CD4-positive, CD25-positive, alpha-beta regulatory T cell (primary cell): ENCODE results near the gene CYP2B6. TPM values are rescaled to one million over a fixed set of nuclear protein-coding genes. Genes with fewer than 3 reads are reported as not detected.
"Not testable (repeated sequence)": the region's sequence is repeated elsewhere in the genome, so short reads cannot be mapped to it uniquely, and the experiment has no call there.

ENCODE experiments used
- ATAC-seq, 2 donors: fragments of 150-1000 bp; cut with Tn5 transposase; one replicate each; pipeline ENCODE4 v1.10.0; 2021; ENCODE audit warnings: low read depth in 2 of 2, moderate number of reproducible peaks in 2 of 2, moderate library complexity in 1 of 2
- DNase-seq, 3 donors: peaks; one replicate each; pipeline versions ENCODE4 v3.0.0 to v3.0.0-alpha.2; 2012 to 2022; ENCODE audit warnings: mixed read lengths in 1 of 3
- H3K27ac ChIP-seq: one replicate; pipeline ENCODE4 v1.7.0; 2013; ENCODE audit warnings: mild to moderate bottlenecking, low read length; ENCODE audit not compliant: insufficient read depth, poor library complexity, severe bottlenecking
- H3K27me3 ChIP-seq: one replicate; pipeline ENCODE4 v1.7.0; 2013; ENCODE audit warnings: low read length; ENCODE audit not compliant: control insufficient read depth, insufficient read depth
- H3K36me3 ChIP-seq: one replicate; pipeline ENCODE4 v1.7.0; 2013; ENCODE audit warnings: mild to moderate bottlenecking, low read length, moderate library complexity; ENCODE audit not compliant: control insufficient read depth, insufficient read depth
- H3K4me1 ChIP-seq: 2 replicates; pipeline ENCODE4 v1.7.0; 2013; ENCODE audit warnings: mild to moderate bottlenecking, low read length; ENCODE audit not compliant: insufficient read depth, control insufficient read depth, poor library complexity, severe bottlenecking
- H3K4me3 ChIP-seq: one replicate; pipeline ENCODE4 v1.7.0; 2013; ENCODE audit warnings: low read depth, mild to moderate bottlenecking, low read length, moderate library complexity
- H3K9me3 ChIP-seq, 2 experiments: 1 replicate in 1 of 2; 2 replicates in 1 of 2; pipeline ENCODE4 v1.7.0; 2013; ENCODE audit warnings: low read length in 2 of 2, mild to moderate bottlenecking in 1 of 2, moderate library complexity in 1 of 2; ENCODE audit not compliant: control insufficient read depth in 2 of 2
- H3K27ac Mint-ChIP-seq, 3 donors: one replicate each; pipeline ENCODE4 v1.8.0; 2020 to 2022; ENCODE audit warnings: mild to moderate bottlenecking in 3 of 3, mixed read lengths in 3 of 3, moderate library complexity in 2 of 3
- H3K27me3 Mint-ChIP-seq: one replicate; pipeline ENCODE4 v1.8.0; 2022; ENCODE audit warnings: mild to moderate bottlenecking, mixed read lengths
- H3K36me3 Mint-ChIP-seq: one replicate; pipeline ENCODE4 v1.8.0; 2020; ENCODE audit warnings: mixed read lengths
- H3K4me1 Mint-ChIP-seq, 4 donors: one replicate each; pipeline ENCODE4 v1.8.0; 2020 to 2022; ENCODE audit warnings: mixed read lengths in 4 of 4, mild to moderate bottlenecking in 1 of 4
- H3K4me3 Mint-ChIP-seq, 4 donors: one replicate each; pipeline ENCODE4 v1.8.0; 2020 to 2022; ENCODE audit warnings: mild to moderate bottlenecking in 4 of 4, mixed read lengths in 4 of 4, moderate library complexity in 3 of 4
- H3K9me3 Mint-ChIP-seq, 7 donors: one replicate each; pipeline ENCODE4 v1.8.0; 2020 to 2022; ENCODE audit warnings: mixed read lengths in 7 of 7, mild to moderate bottlenecking in 3 of 7, moderate library complexity in 2 of 7
- polyA plus RNA-seq, 4 donors: library from polyadenylated mRNA; unstranded; fragments of 300-500 nt; fragmentation: Illumina TruSeq; gene quantifications; one replicate each; pipeline ENCODE4 v1.2.3, GENCODE V29; 2021
- total RNA-seq: library from RNA; stranded (reverse); gene quantifications from one replicate; pipeline ENCODE4 v1.2.3, GENCODE V29; 2022

CYP2B6 gene
- total and polyA plus RNA-seq, 5 donors from 2014 or later: 0.14 TPM; not detected in 4

DNA sequence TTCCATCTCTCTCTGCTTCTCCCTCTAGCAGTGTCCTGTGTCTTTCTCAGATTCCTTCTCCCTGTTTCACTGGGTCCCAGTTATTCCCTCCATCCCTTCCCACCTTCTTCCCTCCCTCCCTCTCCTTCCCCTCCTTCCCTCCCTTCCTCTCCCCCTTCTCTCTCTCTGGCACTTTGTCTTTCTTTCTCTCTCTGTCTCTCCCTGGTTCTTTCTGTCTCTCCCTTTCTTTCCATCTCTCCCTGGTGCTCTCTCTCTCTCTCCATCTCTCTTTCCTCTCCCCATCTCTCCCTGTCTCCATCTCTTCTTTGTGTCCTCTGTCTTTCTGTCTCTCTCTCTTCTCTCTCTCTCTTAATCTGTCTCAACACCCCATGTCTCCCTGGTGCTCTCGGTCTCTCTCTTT, 31.7 kb upstream of the CYP2B6 start:
- H3K27me3 Mint-ChIP-seq: peaks cover 18% of the 10 kb centered on the region

DNA sequence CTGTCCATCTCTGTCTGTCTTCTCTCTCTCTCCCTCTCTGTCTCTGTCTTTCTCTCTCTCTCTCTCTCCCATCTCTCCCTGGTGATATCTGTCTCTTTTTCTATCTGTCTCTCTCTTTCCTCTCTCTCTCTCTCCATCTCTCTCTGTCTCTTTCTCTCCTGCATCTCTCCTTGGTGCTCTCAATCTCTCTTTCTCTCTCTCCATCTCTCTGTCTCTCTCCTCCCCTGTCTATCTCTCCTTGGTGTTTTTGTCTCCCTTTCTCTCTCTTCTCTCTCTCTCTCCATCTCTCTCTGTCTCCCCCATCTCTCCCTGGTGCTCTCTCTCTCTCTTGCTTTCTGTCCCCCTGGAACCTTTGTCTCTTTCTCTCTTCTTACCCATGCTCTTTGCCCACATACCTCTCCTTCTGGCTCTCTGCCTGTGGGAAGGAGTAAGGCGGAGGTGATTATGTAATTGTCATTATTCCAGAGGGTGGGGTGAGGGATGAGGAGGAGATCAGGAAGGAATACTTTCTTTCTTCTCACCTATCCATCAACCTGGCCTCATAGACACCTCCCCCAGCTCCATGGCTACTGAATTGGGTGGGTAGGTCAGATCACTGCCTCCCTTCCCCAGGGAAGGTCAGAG, 30.9 kb upstream of the CYP2B6 start:
- no peak for DNase-seq
- no peak for ATAC-seq
- Mint-ChIP-seq H3K4me3 (no peak overlapping the region), H3K27ac (no peak overlapping the region), H3K27me3 (peaks cover 20% of the 10 kb centered on the region), H3K36me3 (no peaks in the 10 kb centered on the region), H3K4me1 (peaks cover 0 to 5% (median 2%) of the 10 kb centered on the region in 4 donors), H3K9me3 (peaks cover 0 to 14% (median 7%) of the 10 kb centered on the region in 7 donors)
- Histone ChIP-seq H3K4me1 (no peaks in the 10 kb centered on the region), H3K4me3 (no peak overlapping the region), H3K27ac (no peak overlapping the region), H3K9me3 (peaks cover 15 to 22% of the 10 kb centered on the region in 2 experiments), H3K27me3 (peaks cover 16% of the 10 kb centered on the region), H3K36me3 (no peaks in the 10 kb centered on the region)

More for the DNA sequence above, 31.7 kb upstream of the CYP2B6 start:
- no peak overlapping the region for H3K4me3 ChIP-seq
- no peaks in the 10 kb centered on the region for H3K36me3 ChIP-seq
- peaks cover 16% of the 10 kb centered on the region for H3K27me3 ChIP-seq
- Mint-ChIP-seq H3K36me3 (no peaks in the 10 kb centered on the region), H3K9me3 (peaks cover 0 to 23% (median 7%) of the 10 kb centered on the region in 7 donors), H3K27ac (no peak overlapping the region), H3K4me1 (peaks cover 0 to 5% (median 2%) of the 10 kb centered on the region in 4 donors), H3K4me3 (no peak overlapping the region)
- H3K4me1 ChIP-seq: no peaks in the 10 kb centered on the region
- ATAC-seq: no peak
- DNase-seq: no peak
- no peak overlapping the region for H3K27ac ChIP-seq
- H3K9me3 ChIP-seq: peaks cover 22 to 31% of the 10 kb centered on the region in 2 experiments

DNA sequence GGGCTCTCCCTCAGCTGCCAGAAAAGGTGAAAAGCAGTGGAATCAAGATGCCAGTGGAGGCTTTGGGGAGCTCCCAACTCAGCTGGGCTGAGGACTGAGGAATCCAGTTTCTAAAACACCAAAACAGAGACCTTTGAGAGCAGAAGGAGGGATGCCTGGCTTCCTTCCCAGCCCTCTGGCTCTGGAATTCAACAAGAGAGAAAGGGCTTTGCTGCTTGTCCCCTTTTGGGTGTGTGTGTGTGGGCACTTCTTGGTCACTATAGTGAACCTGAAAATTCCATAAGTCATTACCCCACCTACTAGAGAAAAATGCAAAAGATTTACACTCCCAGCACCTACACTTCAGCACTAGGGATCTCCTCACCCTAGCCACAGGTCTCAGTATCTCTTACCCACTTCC, 30.3 kb upstream of the CYP2B6 start:
- Histone ChIP-seq H3K27me3 (peaks cover 16% of the 10 kb centered on the region), H3K36me3 (no peaks in the 10 kb centered on the region), H3K27ac (no peak overlapping the region), H3K4me1 (no peaks in the 10 kb centered on the region), H3K4me3 (no peak overlapping the region), H3K9me3 (peaks cover 9 to 16% of the 10 kb centered on the region in 2 experiments)
- Mint-ChIP-seq H3K4me1 (peaks cover 0 to 5% (median 2%) of the 10 kb centered on the region in 4 donors), H3K27ac (no peak overlapping the region), H3K27me3 (peaks cover 20% of the 10 kb centered on the region), H3K36me3 (no peaks in the 10 kb centered on the region), H3K9me3 (peaks cover 0 to 14% (median 7%) of the 10 kb centered on the region in 7 donors), H3K4me3 (no peak overlapping the region)
- DNase-seq (no peak), ATAC-seq (no peak)

DNA sequence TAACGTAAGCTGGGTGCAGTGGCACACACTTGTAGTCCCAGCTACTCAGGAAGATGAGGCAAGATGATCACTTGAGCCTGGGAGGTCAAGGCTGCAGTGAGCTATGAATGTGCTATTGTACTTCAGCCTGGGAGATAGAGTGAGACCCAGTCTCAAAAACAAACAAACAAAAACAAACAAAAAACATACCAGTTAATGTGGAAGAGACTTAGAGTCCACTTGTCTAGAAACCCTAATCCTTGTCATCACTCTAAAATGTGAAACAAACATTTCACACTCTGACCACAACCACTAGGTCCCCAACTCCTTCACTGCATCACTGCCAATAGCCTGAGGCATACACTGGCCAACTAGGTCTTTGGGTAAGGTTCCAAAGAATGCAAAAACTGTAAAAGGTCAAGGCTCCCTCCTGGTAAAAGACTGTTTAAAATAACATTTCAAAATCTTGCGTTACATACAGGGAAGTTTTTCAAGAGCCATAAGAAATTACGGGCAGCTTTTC, 28.6 kb upstream of the CYP2B6 start:
- Mint-ChIP-seq H3K4me1 (peaks cover under 1 to 5% (median 2%) of the 10 kb centered on the region in 4 donors), H3K27ac (no peak overlapping the region)
- no peak for ATAC-seq

DNA sequence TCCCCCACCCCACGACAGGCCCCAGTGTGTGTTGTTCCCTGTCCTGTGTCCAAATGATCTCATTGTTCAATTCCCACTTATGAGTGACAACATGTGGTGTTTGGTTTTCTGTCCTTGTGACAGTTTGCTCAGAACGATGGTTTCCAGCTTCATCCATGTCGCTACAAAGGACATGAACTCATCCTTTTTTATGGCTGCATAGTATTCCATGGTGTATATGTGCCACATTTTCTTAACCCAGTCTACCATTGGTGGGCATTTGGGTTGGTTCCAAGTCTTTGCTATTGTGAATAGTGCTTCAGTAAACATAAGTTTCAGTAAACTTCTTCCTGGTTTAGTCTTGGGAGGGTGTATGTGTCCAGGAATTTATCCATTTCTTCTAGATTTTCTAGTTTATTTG, 26.7 kb upstream of the CYP2B6 start:
- not testable (repeated sequence) for H3K4me3 ChIP-seq, ATAC-seq, DNase-seq, H3K9me3 Mint-ChIP-seq, H3K27ac ChIP-seq, H3K36me3 Mint-ChIP-seq, H3K4me1 ChIP-seq, H3K36me3 ChIP-seq, H3K27ac Mint-ChIP-seq, H3K9me3 ChIP-seq
- Mint-ChIP-seq H3K4me3 (peak overlapping the region in 1 of 4 donors; percentile 27), H3K4me1 (peaks cover 7 to 11% (median 8%) of the 10 kb centered on the region in 4 donors), H3K27me3 (peaks cover 25% of the 10 kb centered on the region)
- peaks cover 16% of the 10 kb centered on the region for H3K27me3 ChIP-seq

More for the DNA sequence above, 28.6 kb upstream of the CYP2B6 start:
- H3K27ac ChIP-seq: no peak overlapping the region
- H3K27me3 ChIP-seq: peaks cover 16% of the 10 kb centered on the region
- no peaks in the 10 kb centered on the region for H3K36me3 ChIP-seq
- peaks cover 0 to 7% (median 1%) of the 10 kb centered on the region in 7 donors for H3K9me3 Mint-ChIP-seq
- no peaks in the 10 kb centered on the region for H3K36me3 Mint-ChIP-seq
- H3K4me1 ChIP-seq: no peaks in the 10 kb centered on the region
- no peak for DNase-seq
- no peak overlapping the region for H3K4me3 Mint-ChIP-seq
- peaks cover 21% of the 10 kb centered on the region for H3K27me3 Mint-ChIP-seq
- H3K9me3 ChIP-seq: peaks cover 0 to 2% of the 10 kb centered on the region in 2 experiments
- no peak overlapping the region for H3K4me3 ChIP-seq

DNA sequence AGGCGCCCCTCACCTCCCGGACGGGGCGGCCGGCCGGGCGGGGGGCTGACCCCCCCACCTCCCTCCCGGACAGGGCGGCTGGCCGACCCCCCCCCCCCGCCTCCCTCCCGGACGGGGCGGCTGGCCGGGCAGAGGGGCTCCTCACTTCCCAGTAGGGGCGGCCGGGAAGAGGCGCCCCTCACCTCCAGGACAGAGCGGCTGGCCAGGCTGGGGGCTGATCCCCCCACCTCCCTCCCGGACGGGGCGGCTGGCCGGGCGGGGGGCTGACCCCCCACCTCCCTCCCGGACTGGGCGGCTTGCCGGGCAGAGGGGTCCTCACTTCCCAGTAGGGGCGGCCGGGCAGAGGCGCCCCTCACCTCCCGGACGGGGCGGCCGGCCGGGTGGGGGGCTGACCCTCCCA, 25.7 kb upstream of the CYP2B6 start:
- peaks cover 15 to 21% (median 17%) of the 10 kb centered on the region in 4 donors for H3K4me1 Mint-ChIP-seq
- not testable (repeated sequence) for ATAC-seq, H3K9me3 Mint-ChIP-seq, H3K4me3 Mint-ChIP-seq, H3K4me3 ChIP-seq, DNase-seq, H3K36me3 ChIP-seq, H3K27ac ChIP-seq, H3K4me1 ChIP-seq, H3K27ac Mint-ChIP-seq, H3K9me3 ChIP-seq, H3K36me3 Mint-ChIP-seq
- peaks cover 25% of the 10 kb centered on the region for H3K27me3 Mint-ChIP-seq
- H3K27me3 ChIP-seq: peaks cover 11% of the 10 kb centered on the region

DNA sequence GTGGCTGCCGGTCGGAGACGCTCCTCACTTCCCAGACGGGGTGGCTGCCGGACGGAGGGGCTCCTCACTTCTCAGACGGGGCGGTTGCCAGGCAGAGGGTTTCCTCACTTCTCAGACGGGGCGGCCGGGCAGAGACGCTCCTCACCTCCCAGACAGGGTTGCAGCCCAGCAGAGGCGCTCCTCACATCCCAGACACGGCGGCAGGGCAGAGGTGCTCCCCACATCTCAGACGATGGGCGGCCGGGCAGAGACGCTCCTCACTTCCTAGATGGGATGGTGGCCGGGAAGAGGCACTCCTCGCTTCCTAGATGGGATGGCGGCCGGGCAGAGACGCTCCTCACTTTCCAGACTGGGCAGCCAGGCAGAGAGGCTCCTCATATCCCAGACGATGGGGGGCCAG, 24.5 kb upstream of the CYP2B6 start:
- not testable (repeated sequence) for H3K9me3 Mint-ChIP-seq

DNA sequence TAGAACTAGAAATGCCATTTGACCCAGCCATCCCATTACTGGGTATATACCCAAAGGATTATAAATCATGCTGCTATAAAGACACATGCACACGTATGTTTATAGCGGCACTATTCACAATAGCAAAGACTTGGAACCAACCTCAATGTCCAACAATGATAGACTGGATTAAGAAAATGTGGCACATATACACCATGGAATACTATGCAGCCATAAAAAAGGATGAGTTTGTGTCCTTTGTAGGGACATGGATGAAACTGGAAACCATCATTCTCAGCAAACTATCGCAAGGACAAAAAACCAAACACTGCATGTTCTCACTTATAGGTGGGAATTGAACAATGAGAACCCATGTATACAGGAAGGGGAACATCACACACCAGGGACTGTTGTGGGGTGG, 23.0 kb upstream of the CYP2B6 start:
- H3K9me3 Mint-ChIP-seq, H3K9me3 ChIP-seq, H3K36me3 Mint-ChIP-seq, H3K36me3 ChIP-seq, H3K27me3 Mint-ChIP-seq, H3K4me3 Mint-ChIP-seq, ATAC-seq, H3K27ac Mint-ChIP-seq, H3K27ac ChIP-seq, H3K27me3 ChIP-seq, H3K4me3 ChIP-seq, DNase-seq: not testable (repeated sequence)
- peaks cover 14% of the 10 kb centered on the region for H3K4me1 ChIP-seq
- peaks cover 13 to 38% (median 27%) of the 10 kb centered on the region in 4 donors for H3K4me1 Mint-ChIP-seq

More for the DNA sequence above, 24.5 kb upstream of the CYP2B6 start:
- Mint-ChIP-seq H3K27me3 (peaks cover 19% of the 10 kb centered on the region), H3K4me1 (peaks cover 13 to 33% (median 21%) of the 10 kb centered on the region in 4 donors)
- not testable (repeated sequence) for H3K9me3 ChIP-seq, H3K27ac ChIP-seq, H3K4me3 ChIP-seq, H3K27me3 ChIP-seq, H3K36me3 ChIP-seq, H3K4me3 Mint-ChIP-seq, ATAC-seq, H3K27ac Mint-ChIP-seq, H3K36me3 Mint-ChIP-seq, DNase-seq
- peaks cover 14% of the 10 kb centered on the region for H3K4me1 ChIP-seq
